Liver (tissue), 9 donors: ENCODE data around the gene RPTOR. TPM values are rescaled to one million over a fixed set of nuclear protein-coding genes. Genes with fewer than 3 reads are reported as not detected.

ENCODE experiments used
- DNase-seq: peaks from one replicate; pipeline ENCODE4 v3.0.0-alpha.2; 2017; ENCODE audit warnings: low spot score
- H3K27ac ChIP-seq, 2 donors: one replicate each; pipeline ENCODE4 v1.7.0; 2013; ENCODE audit warnings: inconsistent platforms in 2 of 2, low read length in 2 of 2, control low read depth in 1 of 2, low read depth in 1 of 2, mild to moderate bottlenecking in 1 of 2
- H3K27me3 ChIP-seq, 4 donors: one replicate each; pipeline versions ENCODE4 v1.6.1 to v1.7.0; 2013; ENCODE audit warnings: low read length in 3 of 4, inconsistent platforms in 1 of 4, mild to moderate bottlenecking in 1 of 4, moderate library complexity in 1 of 4; ENCODE audit not compliant: control insufficient read depth in 4 of 4, insufficient read depth in 4 of 4
- H3K36me3 ChIP-seq, 4 donors: one replicate each; pipeline versions ENCODE4 v1.6.1 to v1.7.0; 2013; ENCODE audit warnings: low read length in 3 of 4, mild to moderate bottlenecking in 3 of 4, low read depth in 1 of 4, moderate library complexity in 1 of 4; ENCODE audit not compliant: control insufficient read depth in 4 of 4, insufficient read depth in 3 of 4
- H3K4me1 ChIP-seq, 4 donors: one replicate each; pipeline versions ENCODE4 v1.6.1 to v1.7.0; 2013; ENCODE audit warnings: low read length in 3 of 4, mild to moderate bottlenecking in 3 of 4, moderate library complexity in 1 of 4; ENCODE audit not compliant: control insufficient read depth in 4 of 4, insufficient read depth in 4 of 4
- H3K4me3 ChIP-seq, 3 donors: one replicate each; pipeline versions ENCODE4 v1.6.1 to v1.7.0; 2013; ENCODE audit warnings: low read length in 3 of 3, control low read depth in 1 of 3, low read depth in 1 of 3, mild to moderate bottlenecking in 1 of 3
- H3K9ac ChIP-seq, 2 donors: one replicate each; pipeline ENCODE4 v1.7.0; 2013; ENCODE audit warnings: low read length in 2 of 2, mild to moderate bottlenecking in 2 of 2, moderate library complexity in 2 of 2, control low read depth in 1 of 2, low read depth in 1 of 2
- H3K9me3 ChIP-seq, 4 donors: one replicate each; pipeline versions ENCODE4 v1.6.1 to v1.7.0; 2013; ENCODE audit warnings: low read length in 3 of 4; ENCODE audit not compliant: control insufficient read depth in 4 of 4
- ATF3 ChIP-seq: IDR thresholded peaks from 2 replicates; pipeline ENCODE4 v1.6.1; 2016; ENCODE audit warnings: antibody characterized with exemption
- CTCF ChIP-seq: fragments of 150-350 bp; IDR thresholded peaks from 2 replicates; pipeline ENCODE4 v1.5.1; 2017; ENCODE audit warnings: improper control_type of control experiment, low read depth, low read length; ENCODE audit not compliant: missing input control
- EGR1 ChIP-seq, 2 donors: IDR thresholded peaks; 2 replicates each; pipeline ENCODE4 v1.6.1; 2016 to 2018; ENCODE audit warnings: antibody characterized with exemption in 2 of 2, low read depth in 2 of 2
- FOXA1 ChIP-seq: IDR thresholded peaks from 2 replicates; pipeline ENCODE4 v1.6.1; 2016; ENCODE audit warnings: antibody characterized with exemption
- FOXA2 ChIP-seq: IDR thresholded peaks from 2 replicates; pipeline ENCODE4 v1.6.1; 2016; ENCODE audit warnings: antibody characterized with exemption
- GABPA ChIP-seq, 2 donors: IDR thresholded peaks in 1 of 2; conservative IDR thresholded peaks in 1 of 2; 2 replicates each; pipeline ENCODE4 v1.6.1; 2016; ENCODE audit warnings: antibody characterized with exemption in 2 of 2, mild to moderate bottlenecking in 1 of 2, moderate library complexity in 1 of 2
- HNF4A ChIP-seq, 2 donors: conservative IDR thresholded peaks; 2 replicates each; pipeline ENCODE4 v1.6.1; 2016; ENCODE audit warnings: antibody characterized with exemption in 2 of 2, mild to moderate bottlenecking in 2 of 2
- HNF4G ChIP-seq: IDR thresholded peaks from 2 replicates; pipeline ENCODE4 v1.6.1; 2016; ENCODE audit warnings: antibody characterized with exemption
- JUND ChIP-seq, 2 donors: IDR thresholded peaks; 2 replicates each; pipeline ENCODE4 v1.6.1; 2016; ENCODE audit warnings: antibody characterized with exemption in 2 of 2
- MAX ChIP-seq: IDR thresholded peaks from 2 replicates; pipeline ENCODE4 v1.6.1; 2016; ENCODE audit warnings: antibody characterized with exemption
- NR2F2 ChIP-seq: IDR thresholded peaks from 2 replicates; pipeline ENCODE4 v1.6.1; 2016; ENCODE audit warnings: antibody characterized with exemption
- RAD21 ChIP-seq, 2 donors: IDR thresholded peaks; 2 replicates each; pipeline ENCODE4 v1.6.1; 2016; ENCODE audit warnings: antibody characterized with exemption in 2 of 2, mild to moderate bottlenecking in 2 of 2
- REST ChIP-seq: IDR thresholded peaks from 2 replicates; pipeline ENCODE4 v1.6.1; 2016; ENCODE audit warnings: antibody characterized with exemption, mild to moderate bottlenecking
- RXRA ChIP-seq, 2 donors: IDR thresholded peaks; 2 replicates each; pipeline ENCODE4 v1.6.1; 2017 to 2018; ENCODE audit warnings: antibody characterized with exemption in 2 of 2, mild to moderate bottlenecking in 1 of 2
- SP1 ChIP-seq: IDR thresholded peaks from 2 replicates; pipeline ENCODE4 v1.6.1; 2018; ENCODE audit warnings: antibody characterized with exemption, mild to moderate bottlenecking
- TAF1 ChIP-seq: conservative IDR thresholded peaks from 2 replicates; pipeline ENCODE4 v1.6.1; 2016; ENCODE audit warnings: antibody characterized with exemption, mild to moderate bottlenecking
- YY1 ChIP-seq: IDR thresholded peaks from 2 replicates; pipeline ENCODE4 v1.6.1; 2016; ENCODE audit warnings: antibody characterized with exemption, mild to moderate bottlenecking
- ZBTB33 ChIP-seq: IDR thresholded peaks from 2 replicates; pipeline ENCODE4 v1.6.1; 2016; ENCODE audit warnings: antibody characterized with exemption
- WGBS: extraction: QIAGEN DNeasy Blood & Tissue Kit; methylation state at CpG from one replicate; pipeline ENCODE4 v1.1.7; 2013; 5-methylcytosine and 5-hydroxymethylcytosine counted together
- polyA plus RNA-seq, 2 donors: library from polyadenylated mRNA; stranded (reverse) in 1 of 2; unstranded in 1 of 2; fragments of 200-250 nt in 1 of 2; fragments of >200 nt in 1 of 2; fragmentation: Nextera tagmentation in 1 of 2; extraction: Ambion mirVana in 1 of 2; gene quantifications; one replicate each; pipeline versions ENCODE4 v1.2.1 to v1.2.3, GENCODE V29; 2013 to 2015
- total RNA-seq, 2 donors: library from RNA; depleted of rRNA; stranded (reverse); fragments of >200 nt; gene quantifications; one replicate each; pipeline ENCODE4 v1.2.3, GENCODE V29; 2014
- donor health status: healthy.
- donor health status: healthy.
- donor health status: healthy.
- donor health status: healthy.
- donor health status: healthy.

Gene RPTOR
- total and polyA plus RNA-seq, 4 donors: 4.8 to 25.4 (median 11.6) TPM

GRCh38 chr17:80586846-80587228 lies 42.2 kb downstream of the RPTOR start (continued):
- TF ChIP-seq CTCF (no peak), NR2F2 (no peak), ATF3 (no peak)

- TF ChIP-seq HNF4A (conservative IDR thresholded peaks at IDR 0.05) (no peak), RXRA (IDR thresholded peaks at IDR 0.05) (no peak), FOXA2 (no peak), EGR1 (IDR thresholded peaks at IDR 0.05; ENCODE audit: low read depth in 2 of 2) (no peak), RAD21 (IDR thresholded peaks at IDR 0.05) (no peak), SP1 (no peak), MAX (no peak), ATF3 (no peak), YY1 (no peak), JUND (IDR thresholded peaks at IDR 0.05) (no peak), REST (no peak), FOXA1 (no peak), NR2F2 (no peak), GABPA (IDR thresholded peaks at IDR 0.05 in 1 of 2, conservative IDR thresholded peaks at IDR 0.05 in 1 of 2) (no peak), HNF4G (no peak), TAF1 (no peak), ZBTB33 (no peak)
- no peak for DNase-seq
- 88% methylated on average over 9 of the region's 9 CpGs for WGBS
- H3K27me3 ChIP-seq: no peaks in the 10 kb centered on the region
- H3K9ac ChIP-seq: no peak overlapping the region
- H3K27ac ChIP-seq: no peak overlapping the region
- H3K9me3 ChIP-seq: no peaks in the 10 kb centered on the region
- H3K4me3 ChIP-seq: no peak overlapping the region
- H3K36me3 ChIP-seq: no peaks in the 10 kb centered on the region
- H3K4me1 ChIP-seq: no peaks in the 10 kb centered on the region
Measured at GRCh38 chr17:80588702-80589383, 44.2 kb downstream of the RPTOR start.
